ENCODE results near the gene AP4B1.

Gene AP4B1

DNA sequence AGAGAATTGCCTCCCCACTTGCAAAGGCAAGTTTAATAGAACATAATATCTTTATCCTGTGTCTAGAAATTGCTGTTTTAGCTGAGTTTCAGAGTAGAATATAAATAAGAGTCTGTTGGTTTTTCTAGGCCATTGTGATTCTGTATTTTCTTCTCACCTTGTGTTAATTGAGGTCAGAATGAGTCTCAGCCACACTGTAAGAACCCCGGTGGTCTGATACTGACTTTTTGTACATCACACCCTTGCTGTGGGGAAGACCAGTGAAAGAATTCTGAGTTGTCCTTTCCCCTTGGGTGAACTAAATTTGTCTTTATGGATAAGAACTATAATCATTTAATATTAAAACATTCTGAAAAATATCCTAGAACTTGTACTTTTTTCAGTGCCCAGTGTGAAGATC lies 31.4 kb upstream of the AP4B1 start:
- H3K9me3 ChIP-seq (ENCODE audit: low read length) = no peaks in the 10 kb centered on the region
- H2AFZ ChIP-seq (ENCODE audit: low read length) = no peak overlapping the region
- 0 out of 2 replicates have a peak overlapping the region, but pooled peaks have one; percentile 3 for H3K4me2 ChIP-seq (ENCODE audit: low read length)
- no peaks in the 10 kb centered on the region for H4K20me1 ChIP-seq (ENCODE audit: insufficient read depth, low read length)
- H3K9ac ChIP-seq (ENCODE audit: low read length) = no peak overlapping the region
- no peak overlapping the region for H3K4me3 ChIP-seq (ENCODE audit: low read depth, low read length, poor library complexity, severe bottlenecking)
- peaks cover 8% of the 10 kb centered on the region for H3K36me3 ChIP-seq (ENCODE audit: insufficient read depth, low read length)
- TF ChIP-seq EZH2 (IDR thresholded peaks at IDR 0.05; ENCODE audit: borderline replicate concordance, low read length) (no peak), CTCF (IDR thresholded peaks at IDR 0.05; ENCODE audit: low read length) (no peak)
- H3K27me3 ChIP-seq (ENCODE audit: insufficient read depth, low read length) = no peaks in the 10 kb centered on the region
- peaks cover 91% of the 10 kb centered on the region for H3K79me2 ChIP-seq (ENCODE audit: insufficient read depth, low read length)
- peaks cover 91% of the 10 kb centered on the region for H3K4me1 ChIP-seq (ENCODE audit: insufficient read depth, low read length, severe bottlenecking)
- no peaks in the 10 kb centered on the region for H3K9me2 ChIP-seq (ENCODE audit: low read depth, low read length)
- peak overlapping the region; percentile 34 for H3K27ac ChIP-seq (ENCODE audit: low read depth, low read length, poor library complexity, severe bottlenecking)
- no peaks in the 10 kb centered on the region for H3F3A ChIP-seq (ENCODE audit: insufficient read depth, low read length)

DNA sequence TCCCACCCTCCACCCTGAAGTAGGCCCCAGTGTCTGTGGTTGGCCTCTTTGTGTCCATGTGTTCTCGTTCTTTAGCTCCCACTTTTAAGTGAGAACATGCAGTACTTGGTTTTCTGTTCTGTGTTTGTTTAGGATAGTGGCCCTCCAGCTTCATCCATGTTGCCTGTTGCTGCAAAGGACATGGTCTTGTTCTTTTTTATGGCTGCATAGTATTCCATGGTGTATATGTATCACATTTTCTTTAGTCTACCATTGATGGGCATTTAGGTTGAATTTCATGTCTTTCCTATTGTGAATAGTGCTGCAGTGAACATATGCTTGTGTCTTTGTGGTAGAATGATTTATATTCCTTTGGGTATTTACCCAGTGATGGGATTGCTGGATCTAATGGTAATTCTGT lies 30.6 kb upstream of the AP4B1 start:
- peaks cover 99% of the 10 kb centered on the region for H3K79me2 ChIP-seq (ENCODE audit: insufficient read depth, low read length)
- no peaks in the 10 kb centered on the region for H3K9me3 ChIP-seq (ENCODE audit: low read length)
- peaks cover 89% of the 10 kb centered on the region for H3K4me1 ChIP-seq (ENCODE audit: insufficient read depth, low read length, severe bottlenecking)
- H2AFZ ChIP-seq (ENCODE audit: low read length) = no peak overlapping the region
- H3K9ac ChIP-seq (ENCODE audit: low read length) = no peak overlapping the region
- no peaks in the 10 kb centered on the region for H4K20me1 ChIP-seq (ENCODE audit: insufficient read depth, low read length)
- H3K4me3 ChIP-seq (ENCODE audit: low read depth, low read length, poor library complexity, severe bottlenecking) = no peak overlapping the region
- H3K27ac ChIP-seq (ENCODE audit: low read depth, low read length, poor library complexity, severe bottlenecking) = no peak overlapping the region
- no peaks in the 10 kb centered on the region for H3F3A ChIP-seq (ENCODE audit: insufficient read depth, low read length)
- H3K36me3 ChIP-seq (ENCODE audit: insufficient read depth, low read length) = peaks cover 5% of the 10 kb centered on the region; the same call in 1 of the 2 replicates
- no peaks in the 10 kb centered on the region for H3K27me3 ChIP-seq (ENCODE audit: insufficient read depth, low read length)
- no peak overlapping the region for H3K4me2 ChIP-seq (ENCODE audit: low read length)
- TF ChIP-seq EZH2 (IDR thresholded peaks at IDR 0.05; ENCODE audit: borderline replicate concordance, low read length) = no peak
- no peak for TF ChIP-seq CTCF (IDR thresholded peaks at IDR 0.05; ENCODE audit: low read length)
- no peaks in the 10 kb centered on the region for H3K9me2 ChIP-seq (ENCODE audit: low read depth, low read length)

DNA sequence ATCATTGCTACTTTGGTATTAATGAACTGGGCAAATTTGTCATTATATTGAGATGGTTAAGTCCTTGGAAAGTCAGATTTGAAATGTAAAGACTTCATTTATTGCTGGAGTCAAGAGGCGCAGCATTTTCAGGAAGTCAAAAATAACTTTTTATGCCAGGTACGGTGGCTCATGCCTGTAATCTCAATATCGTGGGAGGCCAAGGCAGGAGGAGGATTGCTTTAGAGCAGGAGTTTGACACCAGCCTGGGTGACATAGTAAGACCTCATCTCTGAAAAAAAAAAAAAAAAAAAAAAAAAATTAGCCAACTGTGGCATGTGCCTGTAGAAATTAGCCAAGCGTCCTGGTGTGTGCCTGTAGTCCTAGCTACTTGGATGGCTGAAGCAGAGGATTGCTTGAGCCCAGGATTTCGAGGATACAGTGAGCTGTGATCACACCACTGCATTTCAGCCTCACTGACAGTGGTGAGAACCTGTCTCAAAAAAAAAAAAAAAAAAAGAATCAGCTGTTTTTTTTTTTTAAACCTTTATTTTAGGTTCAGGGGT lies 30.0 kb upstream of the AP4B1 start:
- no peaks in the 10 kb centered on the region for H3K9me2 ChIP-seq (ENCODE audit: low read depth, low read length)
- no peak overlapping the region for H3K27ac ChIP-seq (ENCODE audit: low read depth, low read length, poor library complexity, severe bottlenecking)
- H3K4me1 ChIP-seq (ENCODE audit: insufficient read depth, low read length, severe bottlenecking) = peaks cover 83% of the 10 kb centered on the region
- H3K79me2 ChIP-seq (ENCODE audit: insufficient read depth, low read length) = peaks cover 96% of the 10 kb centered on the region
- TF ChIP-seq CTCF (IDR thresholded peaks at IDR 0.05; ENCODE audit: low read length) (no peak), EZH2 (IDR thresholded peaks at IDR 0.05; ENCODE audit: borderline replicate concordance, low read length) (no peak)
- H3K9me3 ChIP-seq (ENCODE audit: low read length) = no peaks in the 10 kb centered on the region
- H2AFZ ChIP-seq (ENCODE audit: low read length) = no peak overlapping the region
- no peak overlapping the region for H3K4me3 ChIP-seq (ENCODE audit: low read depth, low read length, poor library complexity, severe bottlenecking)
- H3K4me2 ChIP-seq (ENCODE audit: low read length) = no peak overlapping the region
- H3F3A ChIP-seq (ENCODE audit: insufficient read depth, low read length) = no peaks in the 10 kb centered on the region
- H3K27me3 ChIP-seq (ENCODE audit: insufficient read depth, low read length) = no peaks in the 10 kb centered on the region
- H4K20me1 ChIP-seq (ENCODE audit: insufficient read depth, low read length) = no peaks in the 10 kb centered on the region
- H3K9ac ChIP-seq (ENCODE audit: low read length) = no peak overlapping the region
- peaks cover 5% of the 10 kb centered on the region; the same call in 1 of the 2 replicates for H3K36me3 ChIP-seq (ENCODE audit: insufficient read depth, low read length)
